HL-60/S4 treated with retinoic acid at 250 ng/mL for 4 days and 3 days (cell line): ENCODE results near the gene CHMP2B.
"Not testable (repeated sequence)": the region's sequence is repeated elsewhere in the genome, so short reads cannot be mapped to it uniquely, and the experiment has no call there.

Source experiments
- in situ Hi-C: fragments of 300-500 bp; cut with MboI; formaldehyde crosslinking; loops from 2 replicates; pipeline ENCODE4 v1.7.0; 2022; ENCODE audit warnings: low sequenced_read_pairs

Gene CHMP2B

DNA sequence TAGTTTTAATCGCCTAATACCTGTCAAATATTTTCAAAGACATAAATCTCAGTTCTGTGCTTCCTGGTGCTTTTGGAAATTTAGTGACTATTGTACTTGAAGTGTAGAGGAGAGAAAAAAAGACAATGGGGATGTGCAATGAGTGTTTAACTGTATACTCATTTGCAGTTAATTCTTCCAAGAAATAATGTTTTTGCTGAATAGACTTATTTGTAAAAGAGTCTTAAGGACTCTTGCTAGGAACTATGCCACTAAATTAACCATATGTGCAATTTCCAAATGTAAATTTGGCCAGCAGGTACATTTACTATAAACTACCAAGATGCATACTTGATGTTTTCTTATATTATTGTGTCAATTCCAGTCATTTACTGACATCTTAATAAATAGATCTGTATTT is 2.0 kb downstream of the CHMP2B start:
- in situ Hi-C loops, result no loop called here

DNA sequence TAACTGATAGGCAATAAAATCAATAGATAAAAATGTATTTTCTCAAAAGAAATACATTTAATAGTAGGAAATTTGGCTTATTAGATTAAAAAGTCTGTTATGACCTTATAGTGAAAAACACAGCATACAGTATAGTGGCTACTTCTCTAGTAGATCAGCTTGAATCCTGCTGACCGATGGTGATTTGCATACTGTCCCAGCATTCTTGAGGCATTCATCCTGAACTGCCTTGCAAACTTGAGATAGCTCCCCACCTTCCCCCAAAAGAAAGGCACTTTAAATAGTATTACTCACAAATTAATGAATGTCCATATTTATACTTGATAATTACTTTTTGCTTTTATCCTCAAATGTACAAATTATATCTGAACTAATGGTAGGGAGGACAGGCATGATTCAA is 6.7 kb downstream of the CHMP2B start:
- in situ Hi-C loops, result no loop called here

DNA sequence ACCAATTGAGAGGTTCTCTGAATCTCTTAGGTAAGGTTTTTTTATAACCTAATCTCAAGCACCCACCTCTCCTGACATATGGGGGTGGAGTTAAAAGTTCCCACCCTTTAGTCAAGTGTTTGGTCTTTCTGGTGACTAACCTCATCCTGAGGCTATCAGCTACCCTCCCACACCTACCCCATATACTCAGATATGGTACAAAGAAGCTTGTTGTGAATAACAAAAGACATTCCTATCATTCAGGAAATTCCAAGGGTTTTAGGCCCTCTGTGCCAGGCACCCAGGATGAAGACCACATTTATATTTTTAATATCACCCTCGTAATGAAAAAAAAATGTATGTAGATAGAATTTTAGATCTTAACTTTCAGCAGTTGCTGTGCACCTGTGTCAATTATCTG is 9.0 kb downstream of the CHMP2B start:
- in situ Hi-C loops, result no loop called here

DNA sequence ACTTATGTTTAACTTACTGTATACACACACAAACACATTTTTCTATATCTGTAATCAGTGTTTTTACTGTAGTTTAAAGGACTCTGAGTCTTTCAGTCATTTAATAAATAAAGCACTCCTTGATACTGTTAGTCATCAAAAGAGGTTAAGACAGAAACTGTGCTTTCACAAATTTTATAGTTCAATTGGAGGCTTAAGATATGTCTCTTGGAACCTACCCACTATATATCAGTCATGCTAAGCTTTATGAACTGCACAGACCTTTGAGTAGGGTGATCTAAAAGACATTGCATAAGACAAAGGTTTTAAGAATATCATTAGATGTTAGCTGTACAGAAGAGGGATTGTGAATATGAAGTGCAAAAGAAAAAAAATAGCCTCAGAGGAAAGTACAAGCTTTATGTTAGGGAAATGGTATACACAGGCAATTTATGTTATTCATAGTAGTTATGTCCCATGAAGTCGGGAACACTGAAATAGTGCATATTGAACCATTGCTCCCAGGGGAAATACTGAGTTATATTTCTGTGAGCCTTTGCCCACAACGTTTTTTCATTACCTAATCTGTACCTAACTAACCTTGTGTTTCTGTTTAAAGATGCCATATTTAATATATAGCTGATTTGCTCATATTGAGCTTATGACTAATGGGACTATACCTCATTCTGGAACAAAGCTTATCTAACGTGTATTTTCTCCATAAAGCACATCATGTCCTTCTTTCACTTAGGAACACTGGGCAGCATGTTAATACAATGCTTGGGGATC is 19.7 kb downstream of the CHMP2B start:
- in situ Hi-C loops, result no loop called here

DNA sequence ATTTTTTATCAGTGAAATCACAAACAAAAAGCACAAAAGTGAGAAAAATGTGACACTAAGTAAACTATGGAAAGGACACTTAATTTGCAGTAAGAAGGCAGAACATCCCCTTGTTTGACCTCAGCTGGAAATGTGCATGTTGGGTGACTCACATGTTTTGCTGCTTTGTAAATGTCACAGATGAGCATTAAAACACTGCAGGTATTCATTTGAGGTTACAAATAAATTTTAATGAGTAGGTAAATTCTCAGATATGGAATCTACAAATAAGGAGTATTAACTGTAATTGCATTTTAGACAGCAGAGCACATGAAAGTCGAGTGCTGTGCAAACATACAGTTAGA is 20.3 kb downstream of the CHMP2B start:
- in situ Hi-C loops, result no loop called here

DNA sequence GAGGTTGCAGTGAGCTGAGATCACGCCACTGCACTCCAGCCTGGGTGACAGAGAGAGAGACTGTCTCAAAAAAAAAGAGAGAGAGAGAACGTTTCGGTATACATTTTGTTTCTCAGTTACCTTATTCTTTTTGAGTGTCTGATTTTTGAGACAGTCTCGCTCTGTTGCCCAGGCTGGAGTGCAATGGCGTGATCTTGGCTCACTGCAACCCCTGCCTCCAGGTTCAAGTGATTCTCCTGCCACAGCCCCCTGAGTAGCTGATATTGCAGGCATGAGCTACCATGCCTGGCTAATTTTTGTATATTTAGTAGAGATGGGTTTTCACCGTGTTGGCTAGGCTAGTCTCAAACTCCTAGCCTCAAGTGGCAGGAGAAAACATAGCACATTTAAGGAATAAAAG is 21.1 kb downstream of the CHMP2B start:
- in situ Hi-C loops, result not testable (repeated sequence)

- in situ Hi-C loops, result no loop called here
Observed at GRCh38 chr3:87248831-87249230, 21.7 kb downstream of the CHMP2B start.

DNA sequence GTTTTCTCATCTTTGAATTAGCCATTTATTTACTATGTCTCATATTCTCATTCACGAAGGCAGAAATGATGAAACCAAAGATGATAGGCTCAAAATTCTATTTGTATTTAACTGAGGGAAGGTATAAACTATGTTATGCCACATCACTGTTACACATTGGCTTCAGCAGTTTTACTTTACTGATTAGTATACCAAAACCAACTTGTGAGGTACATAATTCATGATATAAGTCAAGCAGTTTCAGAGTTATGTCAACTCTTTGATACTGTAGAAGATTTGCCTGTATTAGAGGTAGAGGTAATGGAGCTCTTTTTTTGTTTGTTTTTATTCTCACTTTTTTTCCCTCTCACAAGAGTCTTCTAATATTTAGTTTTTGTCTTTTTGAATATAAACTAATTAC is 22.9 kb downstream of the CHMP2B start:
- in situ Hi-C loops, result no loop called here

DNA sequence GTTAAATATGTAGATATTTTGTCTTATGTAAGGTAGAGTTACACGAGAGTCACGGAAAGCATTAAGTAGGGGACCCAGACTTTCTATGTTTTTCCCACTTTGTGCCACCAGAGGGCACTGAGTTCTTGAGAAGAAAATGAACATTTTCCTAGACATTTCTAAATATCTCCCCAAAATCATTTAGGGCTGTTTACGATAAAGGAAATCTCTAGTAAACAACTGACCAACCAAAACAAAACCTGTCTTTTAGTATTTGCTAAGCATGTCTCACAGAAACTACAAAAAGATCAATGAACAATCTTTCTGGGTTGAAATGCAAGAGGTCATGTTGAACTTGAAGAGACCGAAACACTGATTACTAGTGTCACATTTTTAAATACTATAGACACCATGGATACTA is 33.2 kb downstream of the CHMP2B start:
- in situ Hi-C loops, result no loop called here

- in situ Hi-C loops, result no loop called here
Observed at GRCh38 chr3:87261925-87262324, 34.8 kb downstream of the CHMP2B start.

- in situ Hi-C loops, result no loop called here
Observed at GRCh38 chr3:87267953-87268645, 41.0 kb downstream of the CHMP2B start.

- in situ Hi-C loops, result no loop called here
Observed at GRCh38 chr3:87268646-87269211, 41.6 kb downstream of the CHMP2B start.

DNA sequence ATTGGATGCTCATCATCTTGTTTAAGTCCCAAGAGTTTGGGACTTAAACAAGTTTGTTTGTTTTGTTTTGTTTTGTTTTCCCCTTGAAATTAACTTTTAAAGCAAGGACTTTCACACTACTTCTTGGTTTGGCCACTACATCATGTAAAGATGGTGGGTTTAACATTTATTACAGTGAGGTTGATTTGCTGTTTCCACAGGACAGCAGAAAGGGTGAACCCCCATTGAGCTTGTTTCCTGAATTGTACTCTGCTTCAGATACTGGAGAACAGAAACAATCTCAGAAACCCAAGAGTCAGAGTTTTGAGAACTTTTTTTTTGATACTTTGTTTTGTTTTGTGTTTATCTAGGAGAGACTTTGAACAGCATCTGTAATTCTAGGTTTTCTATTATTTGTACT is 42.6 kb downstream of the CHMP2B start:
- in situ Hi-C loops, result no loop called here

- in situ Hi-C loops, result no loop called here
Observed at GRCh38 chr3:87270908-87271700, 44.0 kb downstream of the CHMP2B start.

GRCh38 chr3:87272718-87273341 is 45.7 kb downstream of the CHMP2B start:
- in situ Hi-C loops, result no loop called here

GRCh38 chr3:87276484-87276883 is 49.4 kb downstream of the CHMP2B start, which contains the start of gene POU1F1:
Gene POU1F1 (minus strand): TSS chr3:87276584. CDS start chr3:87276462, 122 bp downstream.
- in situ Hi-C loops, result no loop called here

- in situ Hi-C loops, result no loop called here
Observed at GRCh38 chr3:87287011-87287410, 59.9 kb downstream of the CHMP2B start.

- in situ Hi-C loops, result no loop called here
Observed at GRCh38 chr3:87288446-87288845, 61.3 kb downstream of the CHMP2B start.

DNA sequence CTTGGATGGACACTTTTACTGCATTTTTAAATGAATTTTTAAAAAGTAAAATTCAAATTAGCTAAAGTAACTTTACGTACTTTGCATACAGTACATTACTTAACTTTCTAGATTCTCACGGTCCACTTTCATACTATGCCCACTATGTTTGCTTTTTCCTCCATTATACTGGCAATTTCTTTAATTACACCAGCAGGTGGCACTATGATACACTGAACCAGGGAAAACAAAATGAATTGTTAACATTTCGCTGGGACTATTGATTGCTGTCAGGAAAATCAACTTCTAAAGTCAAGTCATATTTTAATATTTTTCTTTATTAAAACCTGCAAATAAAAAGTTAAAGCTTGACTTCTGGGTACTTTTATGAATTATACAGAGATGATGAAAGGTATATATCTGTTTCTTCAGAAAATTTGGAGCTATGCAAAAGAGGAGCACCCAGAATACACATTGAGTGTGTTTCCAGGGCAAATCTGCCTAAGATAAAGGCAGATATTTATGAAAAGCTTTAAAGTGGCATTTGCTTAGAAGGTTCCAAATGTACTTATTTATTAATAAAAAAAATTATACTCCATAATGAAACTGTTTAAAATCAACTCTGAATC is 71.1 kb downstream of the CHMP2B start:
- in situ Hi-C loops, result no loop called here

DNA sequence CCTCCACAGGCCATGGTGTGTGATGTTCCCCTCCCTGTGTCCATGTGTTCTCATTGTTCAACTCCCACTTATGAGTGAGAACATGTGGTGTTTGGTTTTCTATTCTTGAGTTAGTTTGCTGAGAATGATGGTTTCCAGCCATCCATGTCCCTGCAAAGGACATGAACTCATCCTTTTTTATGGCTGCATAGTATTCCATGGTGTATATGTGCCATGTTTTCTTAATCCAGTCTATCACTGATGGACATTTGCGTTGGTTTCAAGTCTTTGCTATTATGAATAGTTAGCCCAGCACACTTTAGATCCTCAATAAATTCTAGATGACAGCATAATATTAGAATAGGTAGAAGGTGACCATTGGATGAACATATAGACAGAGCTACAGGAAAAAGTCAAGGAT is 77.9 kb downstream of the CHMP2B start:
- in situ Hi-C loops, result not testable (repeated sequence)
